Thyroid gland (tissue), 4 donors: ENCODE measurements around the gene ABCC10.

Experiments
- CTCF ChIP-seq, 6 experiments: fragments of 200-600 bp in 3 of 6; fragments of 450-650 bp in 3 of 6; sonication (generic) in 3 of 6; IDR thresholded peaks; one replicate each; pipeline ENCODE4 v1.5.1; 2016 to 2019; ENCODE audit warnings: antibody characterized with exemption in 6 of 6, mild to moderate bottlenecking in 2 of 6, inconsistent platforms in 1 of 6, moderate library complexity in 1 of 6
- POLR2A ChIP-seq, 2 donors: fragments of 450-650 bp; IDR thresholded peaks; one replicate each; pipeline ENCODE4 v1.6.1; 2017; ENCODE audit warnings: antibody characterized with exemption in 2 of 2, mild to moderate bottlenecking in 2 of 2, moderate library complexity in 1 of 2

- TF ChIP-seq POLR2A (IDR thresholded peaks at IDR 0.05) (no peak), CTCF (IDR thresholded peaks at IDR 0.05) (no peak)
These were observed 67.4 kb downstream of the ABCC10 start for GRCh38 chr6:43494766-43495165.
